ENCODE measurements around the gene RANBP17.
"Not testable (repeated sequence)": the region's sequence is repeated elsewhere in the genome, so short reads cannot be mapped to it uniquely, and the experiment has no call there.

The RANBP17 gene

DNA sequence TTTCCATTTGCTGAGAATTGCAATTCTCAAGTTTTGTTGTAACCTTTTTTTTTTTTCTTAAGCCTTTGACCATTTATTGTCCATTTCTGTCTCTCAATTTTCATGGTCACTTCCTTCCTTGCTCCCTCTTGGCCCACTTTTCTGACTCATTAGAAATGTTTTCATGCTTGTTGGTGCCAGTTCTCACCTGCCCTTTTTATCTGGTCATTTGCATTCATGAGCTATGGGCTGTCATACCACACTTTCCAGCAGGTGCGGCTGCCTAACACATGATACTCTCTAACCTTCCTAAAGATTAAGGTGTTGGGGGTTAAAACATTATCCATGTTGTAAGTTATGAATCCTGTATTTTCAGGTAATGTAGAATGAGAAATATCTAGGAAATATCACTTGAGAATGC lies 296.8 kb downstream of the RANBP17 start:
- Histone ChIP-seq H3K4me1 (ENCODE audit: control insufficient read depth, insufficient read depth, low read length) (no peaks in the 10 kb centered on the region), H3K4me3 (ENCODE audit: insufficient read depth, low read depth, low read length) (no peak overlapping the region), H3K27ac (ENCODE audit: insufficient read depth, low read depth, low read length, poor library complexity, severe bottlenecking) (no peak overlapping the region), H3K27me3 (ENCODE audit: control insufficient read depth, insufficient read depth, low read length, poor library complexity, severe bottlenecking) (no peaks in the 10 kb centered on the region), H3K9me3 (ENCODE audit: control insufficient read depth, low read length) (no peaks in the 10 kb centered on the region), H3K36me3 (ENCODE audit: control insufficient read depth, insufficient read depth, low read length) (no peaks in the 10 kb centered on the region)
- WGBS, 2 experiments, result 100% methylated on average over 1 of the region's 1 CpG; no CpG with 5 or more reads in 1 of the 2 experiments

- Histone ChIP-seq H3K27me3 (ENCODE audit: control insufficient read depth, insufficient read depth, low read length, poor library complexity, severe bottlenecking) (no peaks in the 10 kb centered on the region), H3K27ac (ENCODE audit: insufficient read depth, low read depth, low read length, poor library complexity, severe bottlenecking) (no peak overlapping the region), H3K9me3 (ENCODE audit: control insufficient read depth, low read length) (no peaks in the 10 kb centered on the region), H3K4me1 (ENCODE audit: control insufficient read depth, insufficient read depth, low read length) (no peaks in the 10 kb centered on the region), H3K36me3 (ENCODE audit: control insufficient read depth, insufficient read depth, low read length) (no peaks in the 10 kb centered on the region), H3K4me3 (ENCODE audit: insufficient read depth, low read depth, low read length) (no peak overlapping the region)
- 85 to 96% methylated on average over 1 of the region's 1 CpG for WGBS, 2 experiments
These were observed 300.3 kb downstream of the RANBP17 start for GRCh38 chr5:171162165-171162564.

- no peaks in the 10 kb centered on the region for H3K27me3 ChIP-seq (ENCODE audit: control insufficient read depth, insufficient read depth, low read length, poor library complexity, severe bottlenecking)
- no peaks in the 10 kb centered on the region for H3K36me3 ChIP-seq (ENCODE audit: control insufficient read depth, insufficient read depth, low read length)
- no peaks in the 10 kb centered on the region for H3K9me3 ChIP-seq (ENCODE audit: control insufficient read depth, low read length)
- no peak overlapping the region for H3K4me3 ChIP-seq (ENCODE audit: insufficient read depth, low read depth, low read length)
- no peaks in the 10 kb centered on the region for H3K4me1 ChIP-seq (ENCODE audit: control insufficient read depth, insufficient read depth, low read length)
- H3K27ac ChIP-seq (ENCODE audit: insufficient read depth, low read depth, low read length, poor library complexity, severe bottlenecking), result no peak overlapping the region
- WGBS, 2 experiments, result 20 to 29% methylated on average over 1 of the region's 1 CpG
These were observed 300.8 kb downstream of the RANBP17 start for GRCh38 chr5:171162596-171162995.

DNA sequence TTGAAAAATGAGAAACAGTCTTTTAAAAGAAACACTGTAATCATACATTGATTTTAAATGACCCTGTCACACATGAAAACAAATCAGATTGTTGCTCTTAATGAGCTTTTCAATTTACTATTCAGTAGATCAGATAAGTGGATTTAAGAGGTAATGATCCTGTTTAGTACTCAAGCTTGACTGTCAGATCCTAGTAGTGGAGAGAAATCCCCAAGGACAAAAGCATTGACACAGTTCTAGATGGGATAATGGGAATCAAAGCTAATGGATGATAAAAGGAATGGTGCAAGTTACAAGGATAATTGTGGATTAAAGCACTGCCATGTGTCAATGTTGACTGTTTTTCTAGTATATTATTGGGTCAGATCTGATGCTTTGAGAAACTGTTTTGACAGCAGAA lies 304.9 kb downstream of the RANBP17 start:
- H3K27me3 ChIP-seq (ENCODE audit: control insufficient read depth, insufficient read depth, low read length, poor library complexity, severe bottlenecking), result peaks cover 4% of the 10 kb centered on the region
- no peaks in the 10 kb centered on the region for H3K36me3 ChIP-seq (ENCODE audit: control insufficient read depth, insufficient read depth, low read length)
- H3K9me3 ChIP-seq (ENCODE audit: control insufficient read depth, low read length), result no peaks in the 10 kb centered on the region
- no peaks in the 10 kb centered on the region for H3K4me1 ChIP-seq (ENCODE audit: control insufficient read depth, insufficient read depth, low read length)
- H3K4me3 ChIP-seq (ENCODE audit: insufficient read depth, low read depth, low read length), result no peak overlapping the region
- H3K27ac ChIP-seq (ENCODE audit: insufficient read depth, low read depth, low read length, poor library complexity, severe bottlenecking), result no peak overlapping the region

DNA sequence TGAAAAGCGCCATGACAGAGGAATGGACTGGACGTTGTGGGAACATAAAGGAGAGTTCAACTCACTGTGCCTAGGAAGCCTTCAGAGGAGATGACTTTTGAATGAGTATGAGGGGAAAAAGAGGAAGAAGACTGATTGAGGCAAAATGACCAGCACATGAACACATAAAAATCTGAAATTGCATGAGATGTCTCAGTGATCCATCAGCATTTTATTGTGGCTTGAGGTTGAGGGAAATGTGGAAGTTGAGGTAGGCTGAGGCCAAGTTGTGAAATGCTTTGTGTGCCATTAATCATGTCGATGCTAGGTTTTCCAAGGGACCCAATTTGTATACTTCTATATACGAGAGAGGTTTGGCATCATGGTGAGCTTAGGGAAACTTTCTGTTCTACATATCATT lies 306.4 kb downstream of the RANBP17 start:
- Histone ChIP-seq H3K27ac (ENCODE audit: insufficient read depth, low read depth, low read length, poor library complexity, severe bottlenecking) (no peak overlapping the region), H3K36me3 (ENCODE audit: control insufficient read depth, insufficient read depth, low read length) (no peaks in the 10 kb centered on the region), H3K4me3 (ENCODE audit: insufficient read depth, low read depth, low read length) (no peak overlapping the region), H3K27me3 (ENCODE audit: control insufficient read depth, insufficient read depth, low read length, poor library complexity, severe bottlenecking) (peaks cover 4% of the 10 kb centered on the region), H3K9me3 (ENCODE audit: control insufficient read depth, low read length) (no peaks in the 10 kb centered on the region), H3K4me1 (ENCODE audit: control insufficient read depth, insufficient read depth, low read length) (no peaks in the 10 kb centered on the region)
- 92 to 94% methylated on average over 3 to 4 of the region's 4 CpGs for WGBS, 2 experiments

DNA sequence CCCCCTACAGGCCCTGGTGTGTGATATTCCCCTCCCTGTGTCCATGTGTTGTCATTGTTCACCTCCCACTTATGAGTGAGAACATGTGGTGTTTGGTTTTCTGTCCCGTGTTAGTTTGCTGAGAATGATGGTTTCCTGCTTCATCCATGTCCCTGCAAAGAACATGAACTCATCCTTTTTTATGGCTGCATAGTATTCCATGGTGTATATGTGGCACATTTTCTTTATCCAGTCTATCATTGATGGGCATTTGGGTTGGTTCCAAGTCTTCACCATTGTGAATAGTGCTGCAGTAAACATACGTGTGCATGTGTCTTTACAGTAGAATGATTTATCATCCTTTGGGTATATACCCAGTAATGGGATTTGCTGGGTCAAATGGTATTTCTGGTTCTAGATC lies 313.1 kb downstream of the RANBP17 start:
- not testable (repeated sequence) for H3K27me3 ChIP-seq (ENCODE audit: control insufficient read depth, insufficient read depth, low read length, poor library complexity, severe bottlenecking); H3K9me3 ChIP-seq (ENCODE audit: control insufficient read depth, low read length); H3K36me3 ChIP-seq (ENCODE audit: control insufficient read depth, insufficient read depth, low read length); H3K4me3 ChIP-seq (ENCODE audit: insufficient read depth, low read depth, low read length); H3K27ac ChIP-seq (ENCODE audit: insufficient read depth, low read depth, low read length, poor library complexity, severe bottlenecking); H3K4me1 ChIP-seq (ENCODE audit: control insufficient read depth, insufficient read depth, low read length)
- 85 to 95% methylated on average over 2 of the region's 2 CpGs for WGBS, 2 experiments

DNA sequence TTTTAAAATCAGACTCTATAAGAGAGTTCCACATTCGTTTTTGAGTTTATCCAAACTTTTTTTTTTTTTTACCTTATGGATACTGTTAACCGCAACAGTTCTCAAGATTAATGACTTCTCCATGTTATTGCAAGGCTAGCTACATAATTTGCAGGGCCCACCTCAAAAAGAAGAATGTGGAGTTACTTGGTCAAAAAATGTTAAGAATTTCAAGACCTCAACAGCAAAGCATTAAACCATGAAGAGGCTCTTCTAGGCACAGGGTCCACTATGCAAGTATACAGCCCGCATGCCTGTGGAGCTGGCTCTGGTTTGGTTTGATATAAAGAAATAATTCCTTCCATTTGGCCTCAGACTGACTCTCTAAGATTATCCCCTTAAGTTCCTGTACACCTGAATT lies 313.9 kb downstream of the RANBP17 start:
- Histone ChIP-seq H3K4me3 (ENCODE audit: insufficient read depth, low read depth, low read length) (no peak overlapping the region), H3K4me1 (ENCODE audit: control insufficient read depth, insufficient read depth, low read length) (no peaks in the 10 kb centered on the region), H3K27me3 (ENCODE audit: control insufficient read depth, insufficient read depth, low read length, poor library complexity, severe bottlenecking) (no peaks in the 10 kb centered on the region), H3K36me3 (ENCODE audit: control insufficient read depth, insufficient read depth, low read length) (no peaks in the 10 kb centered on the region), H3K9me3 (ENCODE audit: control insufficient read depth, low read length) (peaks cover 2% of the 10 kb centered on the region), H3K27ac (ENCODE audit: insufficient read depth, low read depth, low read length, poor library complexity, severe bottlenecking) (no peak overlapping the region)
- 85 to 96% methylated on average over 2 to 3 of the region's 3 CpGs for WGBS, 2 experiments

DNA sequence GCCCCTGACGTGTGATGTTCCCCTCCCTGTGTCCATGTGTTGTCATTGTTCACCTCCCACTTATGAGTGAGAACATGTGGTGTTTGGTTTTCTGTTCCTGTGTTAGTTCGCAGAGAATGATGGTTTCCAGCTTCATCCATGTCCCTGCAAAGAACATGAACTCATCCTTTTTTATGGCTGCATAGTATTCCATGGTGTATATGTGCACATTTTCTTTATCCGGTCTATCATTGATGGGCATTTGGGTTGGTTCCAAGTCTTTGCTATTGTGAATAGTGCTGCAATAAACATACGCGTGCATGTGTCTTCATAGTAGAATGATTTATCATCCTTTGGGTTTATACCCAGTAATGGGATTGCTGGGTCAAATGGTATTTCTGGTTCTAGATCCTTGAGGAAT lies 316.4 kb downstream of the RANBP17 start:
- WGBS, 2 experiments, result 92 to 97% methylated on average over 4 of the region's 5 CpGs
- not testable (repeated sequence) for H3K36me3 ChIP-seq (ENCODE audit: control insufficient read depth, insufficient read depth, low read length); H3K27ac ChIP-seq (ENCODE audit: insufficient read depth, low read depth, low read length, poor library complexity, severe bottlenecking); H3K9me3 ChIP-seq (ENCODE audit: control insufficient read depth, low read length); H3K4me3 ChIP-seq (ENCODE audit: insufficient read depth, low read depth, low read length); H3K27me3 ChIP-seq (ENCODE audit: control insufficient read depth, insufficient read depth, low read length, poor library complexity, severe bottlenecking); H3K4me1 ChIP-seq (ENCODE audit: control insufficient read depth, insufficient read depth, low read length)

DNA sequence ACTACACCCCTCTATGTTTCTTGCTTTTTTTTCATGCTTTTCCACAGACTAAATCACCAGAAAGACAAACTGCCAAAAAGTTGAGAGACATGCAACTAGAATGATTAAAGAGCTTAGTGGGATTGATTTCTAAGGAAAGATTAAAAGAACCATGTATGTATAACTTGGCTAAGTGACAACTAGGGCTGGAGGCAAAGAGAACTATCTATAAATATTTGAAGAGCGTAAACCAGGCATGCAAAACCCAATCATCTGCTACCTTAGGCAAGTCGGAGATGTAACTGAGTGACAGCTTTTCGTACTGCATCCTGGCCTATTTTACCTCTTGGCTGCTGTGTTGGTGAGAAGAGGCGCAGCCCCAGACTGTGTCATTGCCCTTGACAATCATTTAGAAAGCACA lies 326.2 kb downstream of the RANBP17 start:
- no peak overlapping the region for H3K27ac ChIP-seq (ENCODE audit: insufficient read depth, low read depth, low read length, poor library complexity, severe bottlenecking)
- peaks cover 5% of the 10 kb centered on the region for H3K36me3 ChIP-seq (ENCODE audit: control insufficient read depth, insufficient read depth, low read length)
- H3K9me3 ChIP-seq (ENCODE audit: control insufficient read depth, low read length), result no peaks in the 10 kb centered on the region
- H3K4me3 ChIP-seq (ENCODE audit: insufficient read depth, low read depth, low read length), result no peak overlapping the region
- no peaks in the 10 kb centered on the region for H3K27me3 ChIP-seq (ENCODE audit: control insufficient read depth, insufficient read depth, low read length, poor library complexity, severe bottlenecking)
- no peaks in the 10 kb centered on the region for H3K4me1 ChIP-seq (ENCODE audit: control insufficient read depth, insufficient read depth, low read length)
- 93 to 98% methylated on average over 4 of the region's 4 CpGs for WGBS, 2 experiments

GRCh38 chr5:171189442-171189841 lies 327.6 kb downstream of the RANBP17 start:
- no peak overlapping the region for H3K4me3 ChIP-seq (ENCODE audit: insufficient read depth, low read depth, low read length)
- no peaks in the 10 kb centered on the region for H3K27me3 ChIP-seq (ENCODE audit: control insufficient read depth, insufficient read depth, low read length, poor library complexity, severe bottlenecking)
- no peak overlapping the region for H3K27ac ChIP-seq (ENCODE audit: insufficient read depth, low read depth, low read length, poor library complexity, severe bottlenecking)
- no peaks in the 10 kb centered on the region for H3K4me1 ChIP-seq (ENCODE audit: control insufficient read depth, insufficient read depth, low read length)
- H3K36me3 ChIP-seq (ENCODE audit: control insufficient read depth, insufficient read depth, low read length), result no peaks in the 10 kb centered on the region
- WGBS, 2 experiments, result 94 to 95% methylated on average over 4 of the region's 4 CpGs
- no peaks in the 10 kb centered on the region for H3K9me3 ChIP-seq (ENCODE audit: control insufficient read depth, low read length)

GRCh38 chr5:171192111-171192510 lies 330.3 kb downstream of the RANBP17 start:
- no peaks in the 10 kb centered on the region for H3K36me3 ChIP-seq (ENCODE audit: control insufficient read depth, insufficient read depth, low read length)
- no peaks in the 10 kb centered on the region for H3K27me3 ChIP-seq (ENCODE audit: control insufficient read depth, insufficient read depth, low read length, poor library complexity, severe bottlenecking)
- no peaks in the 10 kb centered on the region for H3K9me3 ChIP-seq (ENCODE audit: control insufficient read depth, low read length)
- no peak overlapping the region for H3K4me3 ChIP-seq (ENCODE audit: insufficient read depth, low read depth, low read length)
- WGBS, 2 experiments, result 85 to 91% methylated on average over 1 of the region's 1 CpG
- no peak overlapping the region for H3K27ac ChIP-seq (ENCODE audit: insufficient read depth, low read depth, low read length, poor library complexity, severe bottlenecking)
- H3K4me1 ChIP-seq (ENCODE audit: control insufficient read depth, insufficient read depth, low read length), result no peaks in the 10 kb centered on the region
